BLaER1 treated with 17β-estradiol and CSF1 and Interleukin-3, amounts not matched to agents 10 nM and 100 nM (cell line): ENCODE results near the gene SHCBP1L.
"Not testable (repeated sequence)": the region's sequence is repeated elsewhere in the genome, so short reads cannot be mapped to it uniquely, and the experiment has no call there.

Source experiments
- H3K27ac ChIP-seq, 11 experiments: shearing (Covaris generic); formaldehyde crosslinking; 2 replicates each; pipeline ENCODE4 v1.8.1; 2022
- H3K27me3 ChIP-seq, 11 experiments: shearing (Covaris generic); formaldehyde crosslinking; 2 replicates each; pipeline ENCODE4 v1.8.1; 2022
- H3K36me3 ChIP-seq, 11 experiments: shearing (Covaris generic); formaldehyde crosslinking; 2 replicates each; pipeline ENCODE4 v1.8.1; 2022
- H3K4me1 ChIP-seq, 10 experiments: shearing (Covaris generic); formaldehyde crosslinking; 2 replicates each; pipeline ENCODE4 v1.8.1; 2022
- H3K4me2 ChIP-seq, 11 experiments: shearing (Covaris generic); formaldehyde crosslinking; 2 replicates each; pipeline ENCODE4 v1.8.1; 2022
- H3K4me3 ChIP-seq, 10 experiments: shearing (Covaris generic); formaldehyde crosslinking; 2 replicates each; pipeline ENCODE4 v1.8.1; 2022
- H3K9ac ChIP-seq, 11 experiments: shearing (Covaris generic); formaldehyde crosslinking; 2 replicates each; pipeline ENCODE4 v1.8.1; 2022
- H3K9me3 ChIP-seq, 11 experiments: shearing (Covaris generic); formaldehyde crosslinking; replicated peaks in 1 of 11; 2 replicates each; pipeline ENCODE4 v1.8.1; 2022
- H4K20me1 ChIP-seq, 11 experiments: shearing (Covaris generic); formaldehyde crosslinking; 2 replicates each; pipeline ENCODE4 v1.8.1; 2022
- Cebpa-rat ChIP-seq, 11 experiments: shearing (Covaris generic); IDR thresholded peaks; 2 replicates each; pipeline ENCODE4 v1.8.1; 2022

SHCBP1L gene

DNA sequence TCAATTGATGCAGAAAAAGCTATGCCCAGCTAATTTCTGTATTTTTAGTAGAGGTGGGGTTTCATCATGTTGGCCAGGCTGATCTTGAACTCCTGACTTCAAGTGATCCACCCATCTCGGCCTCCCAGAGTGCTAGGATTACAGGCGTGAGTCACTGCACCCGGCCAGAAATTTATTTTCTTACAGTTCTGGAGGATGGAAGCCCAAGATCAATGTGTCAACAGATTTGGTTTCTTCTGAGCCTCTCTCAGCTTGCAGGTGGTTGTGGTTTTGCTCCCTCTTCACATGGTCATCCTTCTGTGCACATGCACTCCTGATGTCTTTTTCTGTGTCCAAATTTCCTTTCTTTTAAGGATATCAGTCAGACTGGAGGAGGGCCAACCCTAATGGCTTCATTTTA is 35.6 kb downstream of the SHCBP1L start:
- no peak for TF ChIP-seq Cebpa-rat (IDR thresholded peaks at IDR 0.05)
- no peak overlapping the region for H3K9ac ChIP-seq
- no peaks in the 10 kb centered on the region for H4K20me1 ChIP-seq
- no peak overlapping the region for H3K4me3 ChIP-seq
- H3K4me2 ChIP-seq, result peak overlapping the region in 8 of 11 experiments; percentile 10 to 51 (median 33); a peak in 13 of 22 replicates
- no peaks in the 10 kb centered on the region for H3K36me3 ChIP-seq
- H3K4me1 ChIP-seq, result peaks cover 0 to 13% (median 10%) of the 10 kb centered on the region in 10 experiments; a peak in 16 of 20 replicates
- no peak overlapping the region for H3K27ac ChIP-seq
- no peaks in the 10 kb centered on the region for H3K27me3 ChIP-seq
- H3K9me3 ChIP-seq, result peaks cover 5 to 17% (median 9%) of the 10 kb centered on the region in 11 experiments; a peak in 13 of 22 replicates

- no peaks in the 10 kb centered on the region for H3K27me3 ChIP-seq
- H3K36me3 ChIP-seq, result no peaks in the 10 kb centered on the region
- peaks cover 0 to 13% (median 10%) of the 10 kb centered on the region in 10 experiments; a peak in 16 of 20 replicates for H3K4me1 ChIP-seq
- TF ChIP-seq Cebpa-rat (IDR thresholded peaks at IDR 0.05), result no peak
- no peak overlapping the region for H3K27ac ChIP-seq
- H4K20me1 ChIP-seq, result no peaks in the 10 kb centered on the region
- H3K4me2 ChIP-seq, result no peak overlapping the region
- H3K9ac ChIP-seq, result no peak overlapping the region
- H3K4me3 ChIP-seq, result no peak overlapping the region
- peaks cover 5 to 22% (median 17%) of the 10 kb centered on the region in 11 experiments; a peak in 14 of 22 replicates for H3K9me3 ChIP-seq
Observed at GRCh38 chr1:182913401-182913800, 39.6 kb downstream of the SHCBP1L start.

GRCh38 chr1:182910143-182910542 is 42.8 kb downstream of the SHCBP1L start:
- H3K36me3 ChIP-seq, result no peaks in the 10 kb centered on the region
- no peak for TF ChIP-seq Cebpa-rat (IDR thresholded peaks at IDR 0.05)
- peaks cover 5 to 22% (median 17%) of the 10 kb centered on the region in 11 experiments; a peak in 14 of 22 replicates for H3K9me3 ChIP-seq
- H3K4me2 ChIP-seq, result no peak overlapping the region
- H3K4me3 ChIP-seq, result no peak overlapping the region
- no peak overlapping the region for H3K9ac ChIP-seq
- H4K20me1 ChIP-seq, result no peaks in the 10 kb centered on the region
- no peak overlapping the region for H3K27ac ChIP-seq
- H3K27me3 ChIP-seq, result no peaks in the 10 kb centered on the region
- H3K4me1 ChIP-seq, result no peaks in the 10 kb centered on the region

GRCh38 chr1:182909578-182909977 is 43.4 kb downstream of the SHCBP1L start:
- H3K27ac ChIP-seq, result no peak overlapping the region
- H4K20me1 ChIP-seq, result no peaks in the 10 kb centered on the region
- no peaks in the 10 kb centered on the region for H3K4me1 ChIP-seq
- no peak overlapping the region for H3K4me2 ChIP-seq
- H3K27me3 ChIP-seq, result no peaks in the 10 kb centered on the region
- peaks cover 5 to 22% (median 17%) of the 10 kb centered on the region in 11 experiments; a peak in 14 of 22 replicates for H3K9me3 ChIP-seq
- no peak overlapping the region for H3K9ac ChIP-seq
- TF ChIP-seq Cebpa-rat (IDR thresholded peaks at IDR 0.05), result no peak
- no peak overlapping the region for H3K4me3 ChIP-seq
- H3K36me3 ChIP-seq, result no peaks in the 10 kb centered on the region

GRCh38 chr1:182905321-182905720 is 47.6 kb downstream of the SHCBP1L start:
- Histone ChIP-seq H3K9ac (no peak overlapping the region), H3K36me3 (no peaks in the 10 kb centered on the region), H3K4me2 (no peak overlapping the region), H3K4me3 (no peak overlapping the region), H3K27me3 (no peaks in the 10 kb centered on the region), H4K20me1 (no peaks in the 10 kb centered on the region), H3K9me3 (no peaks in the 10 kb centered on the region), H3K4me1 (no peaks in the 10 kb centered on the region), H3K27ac (no peak overlapping the region)
- no peak for TF ChIP-seq Cebpa-rat (IDR thresholded peaks at IDR 0.05)

DNA sequence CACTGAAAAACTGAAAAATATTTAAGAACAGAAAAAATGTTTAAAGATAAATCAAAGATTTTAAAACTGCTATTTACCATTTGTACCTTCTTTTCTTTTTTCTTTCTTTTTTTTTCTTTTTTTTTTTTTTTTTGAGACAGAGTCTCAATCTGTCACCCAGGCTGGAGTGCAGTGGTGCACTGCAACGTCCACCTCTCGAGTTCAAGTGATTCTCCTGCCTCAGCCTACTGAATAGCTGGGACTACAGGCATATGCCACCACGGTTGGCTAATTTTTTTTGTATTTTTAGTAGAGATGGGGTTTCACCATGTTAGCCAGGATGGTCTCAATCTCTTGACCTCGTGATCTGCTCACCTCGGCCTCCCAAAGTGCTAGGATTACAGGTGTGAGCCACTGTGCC is 51.0 kb downstream of the SHCBP1L start:
- not testable (repeated sequence) for H3K4me2 ChIP-seq, H3K4me1 ChIP-seq, H3K9ac ChIP-seq, H3K27ac ChIP-seq, H3K27me3 ChIP-seq, H4K20me1 ChIP-seq, H3K9me3 ChIP-seq, H3K4me3 ChIP-seq, H3K36me3 ChIP-seq

DNA sequence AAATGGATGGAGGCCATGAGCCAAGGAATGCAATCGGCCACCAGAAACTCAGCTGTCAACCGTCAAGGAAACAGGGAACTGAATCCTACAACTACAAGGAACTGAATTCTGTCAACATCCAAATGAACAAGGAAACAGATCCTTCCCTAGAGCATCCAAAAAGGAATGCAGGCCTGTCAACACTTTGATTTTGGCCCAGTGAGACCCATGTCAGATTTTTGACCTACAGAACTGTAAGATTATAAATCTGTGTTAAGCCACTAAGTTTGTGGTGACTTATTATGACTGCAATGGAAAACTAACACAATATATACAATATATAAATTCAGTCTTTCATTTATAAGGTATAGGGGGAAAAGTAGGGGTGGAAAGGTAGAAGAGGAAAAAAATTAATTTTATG is 55.3 kb downstream of the SHCBP1L start:
- Histone ChIP-seq H3K9ac (no peak overlapping the region), H3K9me3 (peaks cover 0 to 11% (median 3%) of the 10 kb centered on the region in 11 experiments; a peak in 9 of 22 replicates), H3K36me3 (no peaks in the 10 kb centered on the region), H4K20me1 (no peaks in the 10 kb centered on the region), H3K27ac (no peak overlapping the region), H3K27me3 (no peaks in the 10 kb centered on the region), H3K4me1 (no peaks in the 10 kb centered on the region), H3K4me2 (no peak overlapping the region), H3K4me3 (no peak overlapping the region)
- no peak for TF ChIP-seq Cebpa-rat (IDR thresholded peaks at IDR 0.05)

DNA sequence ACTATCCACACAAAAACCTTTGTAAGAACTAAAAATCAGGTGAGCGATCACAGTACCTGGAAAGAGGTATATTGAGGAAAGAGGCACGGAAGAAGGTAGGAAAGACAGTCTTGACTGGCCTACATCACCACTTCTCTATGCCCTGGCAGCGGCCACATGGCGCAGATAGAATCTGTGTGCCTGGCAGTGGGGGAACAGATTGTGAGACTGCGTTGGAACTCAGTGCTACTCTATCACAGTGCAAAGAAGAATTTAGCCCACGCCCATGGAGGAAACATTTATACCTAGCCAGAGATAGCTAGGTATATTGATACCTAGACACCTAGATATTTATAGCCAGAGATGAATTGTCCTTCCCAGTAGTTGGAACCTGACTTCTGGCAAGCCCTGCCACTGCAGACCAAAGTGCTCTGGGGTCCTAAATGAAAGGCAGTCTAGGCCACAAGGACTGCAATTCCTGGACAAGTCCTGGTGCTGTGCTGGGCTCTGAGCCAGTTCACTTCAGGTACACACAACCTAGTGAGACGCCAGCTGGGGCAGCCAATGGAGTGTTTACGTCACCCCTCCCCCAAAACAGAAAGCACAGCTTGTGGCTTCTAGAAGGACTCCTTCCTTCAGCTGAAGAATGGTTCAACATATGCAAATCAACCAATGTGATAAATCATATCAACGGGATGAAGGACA is 61.9 kb downstream of the SHCBP1L start:
- no peak overlapping the region for H3K9ac ChIP-seq
- H3K27ac ChIP-seq, result no peak overlapping the region
- H3K9me3 ChIP-seq, result peaks cover 0 to 15% (median 5%) of the 10 kb centered on the region in 11 experiments; a peak in 9 of 22 replicates
- no peak for TF ChIP-seq Cebpa-rat (IDR thresholded peaks at IDR 0.05)
- no peaks in the 10 kb centered on the region for H3K27me3 ChIP-seq
- H3K36me3 ChIP-seq, result peaks cover 35 to 53% (median 46%) of the 10 kb centered on the region in 11 experiments
- H3K4me1 ChIP-seq, result peaks cover 7 to 17% (median 12%) of the 10 kb centered on the region in 10 experiments; a peak in 18 of 20 replicates
- H4K20me1 ChIP-seq, result peaks cover 7 to 37% (median 29%) of the 10 kb centered on the region in 11 experiments; a peak in 21 of 22 replicates
- H3K4me3 ChIP-seq, result no peak overlapping the region
- H3K4me2 ChIP-seq, result no peak overlapping the region; a peak in 1 of 22 replicates

- H3K36me3 ChIP-seq, result peaks cover 45 to 64% (median 57%) of the 10 kb centered on the region in 11 experiments
- H3K4me3 ChIP-seq, result no peak overlapping the region
- peak overlapping the region in 7 of 11 experiments; percentile 3 to 56 (median 36); a peak in 9 of 22 replicates for H3K27ac ChIP-seq
- no peak for TF ChIP-seq Cebpa-rat (IDR thresholded peaks at IDR 0.05)
- peaks cover 7 to 17% (median 12%) of the 10 kb centered on the region in 10 experiments; a peak in 18 of 20 replicates for H3K4me1 ChIP-seq
- H4K20me1 ChIP-seq, result peaks cover 8 to 48% (median 38%) of the 10 kb centered on the region in 11 experiments; a peak in 21 of 22 replicates
- peak overlapping the region in 8 of 11 experiments; percentile 4 to 56 (median 17); a peak in 8 of 22 replicates for H3K4me2 ChIP-seq
- H3K9me3 ChIP-seq, result peaks cover 0 to 15% (median 5%) of the 10 kb centered on the region in 11 experiments; a peak in 9 of 22 replicates
- H3K27me3 ChIP-seq, result no peaks in the 10 kb centered on the region
- H3K9ac ChIP-seq, result no peak overlapping the region; a peak in 1 of 22 replicates
Observed at GRCh38 chr1:182889997-182890396, 63.0 kb downstream of the SHCBP1L start.
